SK-N-SH (cell line): ENCODE results near the gene CDH2. TPM values are rescaled to one million over a fixed set of nuclear protein-coding genes. Genes with fewer than 3 reads are reported as not detected.
A peak's percentile ranks its signal among the peaks of the same experiment; 100 is the strongest.

Source experiments
- CTCF ChIA-PET: fragments of 300-600, 350-600 bp; formaldehyde crosslinking; extraction: SDS; loops from one replicate; lab custom pipeline; 2021; lab: Yijun Ruan, JAX
- POLR2A ChIA-PET: fragments of 350-600 bp; sonication (Branson Sonifier 250); formaldehyde crosslinking; extraction: SDS; loops from one replicate; lab custom pipeline; 2020; ENCODE audit warnings: antibody characterized with exemption, inconsistent platforms; lab: Yijun Ruan, JAX
- DNase-seq: peaks from one replicate; pipeline ENCODE4 v3.0.0; 2012
- H2AFZ ChIP-seq: fragments of 200-600 bp; sonication (generic); 2 replicates; pipeline ENCODE4 v1.8.1; 2016; ENCODE audit warnings: antibody characterized with exemption, mild to moderate bottlenecking, low read depth
- H3F3A ChIP-seq: fragments of 200-600 bp; sonication (generic); replicated peaks from 2 replicates; pipeline ENCODE3; 2016; ENCODE audit warnings: antibody characterized with exemption, mild to moderate bottlenecking; ENCODE audit not compliant: insufficient read depth
- H3K27ac ChIP-seq, 2 experiments: fragments of 200-500 bp in 1 of 2; fragments of 200-600 bp in 1 of 2; sonication (Bioruptor generic) in 1 of 2; sonication (generic), shearing (Covaris generic) in 1 of 2; 2 replicates each; pipeline versions ENCODE4 v1.5.1 to v1.6.1; 2014 to 2016; ENCODE audit warnings: low read depth in 2 of 2, inconsistent platforms in 1 of 2, low read length in 1 of 2, mild to moderate bottlenecking in 1 of 2, mixed read lengths in 1 of 2
- H3K27me3 ChIP-seq: fragments of 200-600 bp; sonication (generic), shearing (Covaris generic); 2 replicates; pipeline ENCODE4 v1.6.1; 2016; ENCODE audit warnings: mixed run types; ENCODE audit not compliant: insufficient read depth
- H3K36me3 ChIP-seq, 2 experiments: fragments of 200-500 bp in 1 of 2; fragments of 200-600 bp in 1 of 2; sonication (Bioruptor generic) in 1 of 2; sonication (generic) in 1 of 2; replicated peaks in 1 of 2; 2 replicates each; pipeline versions ENCODE3 to v1.5.1; 2014 to 2016; ENCODE audit warnings: low read length in 1 of 2, mild to moderate bottlenecking in 1 of 2; ENCODE audit not compliant: insufficient read depth in 2 of 2, control insufficient read depth in 1 of 2
- H3K4me1 ChIP-seq, 2 experiments: fragments of 200-500 bp in 1 of 2; fragments of 200-600 bp in 1 of 2; sonication (Bioruptor generic) in 1 of 2; sonication (generic), shearing (Covaris generic) in 1 of 2; 2 replicates each; pipeline versions ENCODE4 v1.5.1 to v1.6.1; 2014 to 2016; ENCODE audit warnings: low read depth in 1 of 2, low read length in 1 of 2, mixed run types in 1 of 2; ENCODE audit not compliant: insufficient read depth in 2 of 2, control insufficient read depth in 1 of 2
- H3K4me2 ChIP-seq: fragments of 200-600 bp; sonication (generic), shearing (Covaris generic); 2 replicates; pipeline ENCODE4 v1.6.1; 2017; ENCODE audit warnings: mixed run types
- H3K4me3 ChIP-seq, 2 experiments: fragments of 200-500 bp in 1 of 2; fragments of 200-600 bp in 1 of 2; sonication (Bioruptor generic) in 1 of 2; sonication (generic), shearing (Covaris generic) in 1 of 2; 2 replicates each; pipeline versions ENCODE4 v1.5.1 to v1.8.1; 2014 to 2016; ENCODE audit warnings: low read depth in 2 of 2, inconsistent platforms in 1 of 2, low read length in 1 of 2, mild to moderate bottlenecking in 1 of 2, mixed read lengths in 1 of 2, moderate library complexity in 1 of 2
- H3K79me2 ChIP-seq: fragments of 200-600 bp; sonication (generic); 2 replicates; pipeline ENCODE4 v1.8.1; 2017; ENCODE audit warnings: mild to moderate bottlenecking; ENCODE audit not compliant: insufficient read depth
- H3K9ac ChIP-seq: fragments of 200-600 bp; sonication (generic); 2 replicates; pipeline ENCODE4 v1.6.1; 2017; ENCODE audit warnings: mixed run types
- H3K9me2 ChIP-seq: fragments of 200-600 bp; sonication (generic); 2 replicates; pipeline ENCODE4 v1.6.1; 2017; ENCODE audit warnings: mixed run types
- H3K9me3 ChIP-seq: fragments of 200-600 bp; sonication (generic); 2 replicates; pipeline ENCODE4 v1.6.1; 2017; ENCODE audit warnings: mixed run types, mild to moderate bottlenecking, moderate library complexity
- H4K20me1 ChIP-seq: fragments of 200-600 bp; sonication (generic); 2 replicates; pipeline ENCODE4 v1.6.1; 2017; ENCODE audit warnings: mild to moderate bottlenecking, mixed run types; ENCODE audit not compliant: insufficient read depth
- CTCF ChIP-seq: fragments of 200-600 bp; sonication (generic); IDR thresholded peaks from 2 replicates; pipeline ENCODE4 v1.6.1; 2017; ENCODE audit warnings: antibody characterized with exemption, mild to moderate bottlenecking, moderate library complexity
- ELF1 ChIP-seq: IDR thresholded peaks from 2 replicates; pipeline ENCODE4 v1.4.0; 2012
- EP300 ChIP-seq, 2 experiments: IDR thresholded peaks; 2 replicates each; pipeline versions ENCODE4 v1.4.0 to v1.6.1; 2012; ENCODE audit warnings: borderline replicate concordance in 1 of 2, low read depth in 1 of 2, low read length in 1 of 2
- FOSL2 ChIP-seq: IDR thresholded peaks from 2 replicates; pipeline ENCODE4 v1.4.0; 2012; ENCODE audit warnings: low read depth, mild to moderate bottlenecking, moderate library complexity, borderline replicate concordance
- FOXJ3 ChIP-seq: sonication (generic); formaldehyde crosslinking; IDR thresholded peaks from 2 replicates; pipeline ENCODE4 v1.5.1; 2020; ENCODE audit warnings: mild to moderate bottlenecking, missing genetic modification reagents
- FOXM1 ChIP-seq: IDR thresholded peaks from 2 replicates; pipeline ENCODE4 v1.4.0; 2012; ENCODE audit warnings: low read depth, mild to moderate bottlenecking
- GABPA ChIP-seq: IDR thresholded peaks from 2 replicates; pipeline ENCODE4 v1.4.0; 2012; ENCODE audit warnings: low read depth, mild to moderate bottlenecking
- GATA2 ChIP-seq: sonication (generic); formaldehyde crosslinking; IDR thresholded peaks from 2 replicates; pipeline ENCODE4 v1.5.0; 2020; ENCODE audit warnings: mild to moderate bottlenecking, missing genetic modification reagents
- MEF2A ChIP-seq: IDR thresholded peaks from 2 replicates; pipeline ENCODE4 v1.4.0; 2012; ENCODE audit warnings: low read depth, borderline replicate concordance
- MXI1 ChIP-seq: IDR thresholded peaks from 2 replicates; pipeline ENCODE4 v1.6.1; 2012; ENCODE audit warnings: mild to moderate bottlenecking, low read depth, low read length, improper control_type of control experiment
- NFIC ChIP-seq: IDR thresholded peaks from 2 replicates; pipeline ENCODE4 v1.4.0; 2012; ENCODE audit warnings: borderline replicate concordance
- PBX3 ChIP-seq: IDR thresholded peaks from 2 replicates; pipeline ENCODE4; 2012
- RCOR1 ChIP-seq: fragments of 150-350 bp; IDR thresholded peaks from 2 replicates; pipeline ENCODE4 v1.6.1; 2017; ENCODE audit warnings: antibody characterized with exemption, low read length
- REST ChIP-seq: IDR thresholded peaks from 2 replicates; pipeline ENCODE4 v1.6.1; 2012; ENCODE audit warnings: mild to moderate bottlenecking, low read depth, low read length, moderate library complexity
- TAF1 ChIP-seq: IDR thresholded peaks from 2 replicates; pipeline ENCODE4 v1.6.1; 2012; ENCODE audit warnings: low read depth, mild to moderate bottlenecking, low read length, moderate library complexity, borderline replicate concordance
- TCF12 ChIP-seq: IDR thresholded peaks from 2 replicates; pipeline ENCODE4 v1.4.0; 2012
- TEAD4 ChIP-seq: IDR thresholded peaks from 2 replicates; pipeline ENCODE4 v1.4.0; 2012; ENCODE audit warnings: mild to moderate bottlenecking, borderline replicate concordance; ENCODE audit not compliant: insufficient read depth
- WGBS: methylation state at CpG from one replicate; pipeline ENCODE4 v1.1.6; 2017; ENCODE audit warnings: low lambda C conversion rate; 5-methylcytosine and 5-hydroxymethylcytosine counted together
- polyA plus RNA-seq, 3 experiments: library from polyadenylated mRNA; depleted of rRNA; stranded (reverse); fragments of >200 nt; gene quantifications; 2 replicates each; pipeline ENCODE4 v1.2.3, GENCODE V29; 2012
- TF ChIP-seq, protein P1 (sequence below): IDR thresholded peaks from 2 replicates; pipeline ENCODE4 v1.4.0; 2012; ENCODE audit warnings: low read depth, borderline replicate concordance
- TF ChIP-seq, protein P2 (sequence below): IDR thresholded peaks from 2 replicates; pipeline ENCODE4 v1.4.0; 2012; ENCODE audit warnings: low read depth, borderline replicate concordance

The CDH2 gene
- polyA plus RNA-seq, 1 of the 3 experiments (the other 2 are of a cell fraction), result 146 TPM

DNA sequence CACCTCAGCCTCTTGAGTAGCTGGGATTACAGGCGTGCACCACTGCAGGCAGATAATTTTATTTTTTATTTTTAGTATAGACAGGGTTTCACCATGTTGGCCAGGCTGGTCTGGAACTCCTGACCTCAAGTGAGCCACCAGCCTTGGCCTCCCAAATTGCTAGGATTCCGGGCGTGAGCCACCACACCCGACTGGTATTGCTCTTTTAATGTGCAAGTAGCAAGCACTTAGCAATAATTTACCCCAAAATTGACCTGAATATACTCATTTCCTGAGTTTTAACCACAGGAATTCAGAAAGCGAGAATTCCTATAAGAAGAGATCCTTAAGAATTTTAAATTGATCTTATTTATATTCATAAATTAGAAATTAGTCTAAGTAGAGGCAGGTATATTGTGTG lies 169.1 kb downstream of the CDH2 start:
- Histone ChIP-seq H3K79me2 (peaks cover 38% of the 10 kb centered on the region), H3K9me2 (no peaks in the 10 kb centered on the region), H3K27me3 (no peaks in the 10 kb centered on the region), H3F3A (peaks cover 47% of the 10 kb centered on the region), H3K9me3 (no peaks in the 10 kb centered on the region), H2AFZ (no peak overlapping the region), H3K36me3 (peaks cover 74 to 87% of the 10 kb centered on the region in 2 experiments), H3K4me3 (no peak overlapping the region), H4K20me1 (no peaks in the 10 kb centered on the region), H3K4me1 (peaks cover 3 to 15% of the 10 kb centered on the region in 2 experiments; a peak in 3 of 4 replicates), H3K4me2 (no peak overlapping the region), H3K27ac (no peak overlapping the region), H3K9ac (no peak overlapping the region)
- POLR2A ChIA-PET, result no interaction called here
- 93% methylated on average over 5 of the region's 5 CpGs for WGBS
- no peak for DNase-seq
- TF ChIP-seq FOXJ3 (CRISPR knock-in tag) (no peak), TAF1 (no peak), GATA2 (CRISPR knock-in tag) (no peak), EP300 (IDR thresholded peaks at IDR 0.05; ENCODE audit: borderline replicate concordance in 1 of 2, low read depth in 1 of 2, low read length in 1 of 2) (no peak), MXI1 (no peak)
- CTCF ChIA-PET, result interaction anchor here (0.6 kb wide), 1 partner anchor 55 kb away, joined by 3 read pairs; no protein-coding TSS in a partner anchor

DNA sequence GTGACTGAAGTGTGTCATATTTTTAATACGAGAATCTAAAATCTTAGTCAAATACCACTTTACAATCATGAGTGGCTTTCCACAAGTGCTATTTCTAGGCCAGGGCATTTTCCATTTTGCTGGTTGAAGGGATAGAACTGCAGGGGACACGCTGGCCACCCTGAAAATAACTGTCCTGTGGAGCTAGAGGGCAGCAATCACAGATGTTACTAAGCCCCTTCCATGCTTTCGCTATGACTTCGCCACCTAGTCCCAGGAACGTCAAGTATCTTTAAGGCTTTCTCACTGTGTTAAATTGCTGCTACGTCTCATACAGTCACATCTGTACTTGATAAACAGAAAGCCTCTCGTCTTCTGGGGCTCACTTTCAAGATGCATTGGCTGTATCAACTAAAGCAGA lies 171.8 kb downstream of the CDH2 start:
- H2AFZ ChIP-seq, result no peak overlapping the region
- H3K9ac ChIP-seq, result no peak overlapping the region
- 0 out of 4 replicates have a peak overlapping the region, but pooled peaks of 1 of the 2 experiments have one; percentile 3 for H3K27ac ChIP-seq
- H3K9me2 ChIP-seq, result no peaks in the 10 kb centered on the region
- H3K4me1 ChIP-seq, result peaks cover 3 to 15% of the 10 kb centered on the region in 2 experiments; a peak in 3 of 4 replicates
- ChIA-PET POLR2A (no interaction called here), CTCF (interaction anchor here (1.4 kb wide), 1 partner anchor 8 kb away, joined by 3 read pairs; no protein-coding TSS in a partner anchor)
- peaks cover 39% of the 10 kb centered on the region for H3F3A ChIP-seq
- no peak overlapping the region for H3K4me2 ChIP-seq
- H3K36me3 ChIP-seq, result peaks cover 74 to 88% of the 10 kb centered on the region in 2 experiments
- H3K79me2 ChIP-seq, result peaks cover 40% of the 10 kb centered on the region
- H3K4me3 ChIP-seq, result no peak overlapping the region
- no peaks in the 10 kb centered on the region for H4K20me1 ChIP-seq
- no peaks in the 10 kb centered on the region for H3K9me3 ChIP-seq
- TF ChIP-seq FOSL2 (no peak), FOXM1 (no peak), FOXJ3 (CRISPR knock-in tag) (no peak), GATA2 (CRISPR knock-in tag) (no peak), RCOR1 (no peak), TEAD4 (no peak), CTCF (no peak), MXI1 (no peak), TCF12 (no peak), PBX3 (no peak), MEF2A (no peak), REST (no peak), GABPA (no peak), NFIC (no peak), ELF1 (no peak)
- TF ChIP-seq, protein P1, sequence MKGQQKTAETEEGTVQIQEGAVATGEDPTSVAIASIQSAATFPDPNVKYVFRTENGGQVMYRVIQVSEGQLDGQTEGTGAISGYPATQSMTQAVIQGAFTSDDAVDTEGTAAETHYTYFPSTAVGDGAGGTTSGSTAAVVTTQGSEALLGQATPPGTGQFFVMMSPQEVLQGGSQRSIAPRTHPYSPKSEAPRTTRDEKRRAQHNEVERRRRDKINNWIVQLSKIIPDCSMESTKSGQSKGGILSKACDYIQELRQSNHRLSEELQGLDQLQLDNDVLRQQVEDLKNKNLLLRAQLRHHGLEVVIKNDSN, result no peak
- TF ChIP-seq, protein P2, sequence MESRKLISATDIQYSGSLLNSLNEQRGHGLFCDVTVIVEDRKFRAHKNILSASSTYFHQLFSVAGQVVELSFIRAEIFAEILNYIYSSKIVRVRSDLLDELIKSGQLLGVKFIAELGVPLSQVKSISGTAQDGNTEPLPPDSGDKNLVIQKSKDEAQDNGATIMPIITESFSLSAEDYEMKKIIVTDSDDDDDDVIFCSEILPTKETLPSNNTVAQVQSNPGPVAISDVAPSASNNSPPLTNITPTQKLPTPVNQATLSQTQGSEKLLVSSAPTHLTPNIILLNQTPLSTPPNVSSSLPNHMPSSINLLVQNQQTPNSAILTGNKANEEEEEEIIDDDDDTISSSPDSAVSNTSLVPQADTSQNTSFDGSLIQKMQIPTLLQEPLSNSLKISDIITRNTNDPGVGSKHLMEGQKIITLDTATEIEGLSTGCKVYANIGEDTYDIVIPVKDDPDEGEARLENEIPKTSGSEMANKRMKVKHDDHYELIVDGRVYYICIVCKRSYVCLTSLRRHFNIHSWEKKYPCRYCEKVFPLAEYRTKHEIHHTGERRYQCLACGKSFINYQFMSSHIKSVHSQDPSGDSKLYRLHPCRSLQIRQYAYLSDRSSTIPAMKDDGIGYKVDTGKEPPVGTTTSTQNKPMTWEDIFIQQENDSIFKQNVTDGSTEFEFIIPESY, result no peak
- WGBS, result 97% methylated on average over 7 of the region's 7 CpGs
- H3K27me3 ChIP-seq, result no peaks in the 10 kb centered on the region
- no peak for DNase-seq
